ENCODE measurements around the gene ZNF598.
A peak's percentile ranks its signal among the peaks of the same experiment; 100 is the strongest.
"Not testable (repeated sequence)": the region's sequence is repeated elsewhere in the genome, so short reads cannot be mapped to it uniquely, and the experiment has no call there.

Gene ZNF598

DNA sequence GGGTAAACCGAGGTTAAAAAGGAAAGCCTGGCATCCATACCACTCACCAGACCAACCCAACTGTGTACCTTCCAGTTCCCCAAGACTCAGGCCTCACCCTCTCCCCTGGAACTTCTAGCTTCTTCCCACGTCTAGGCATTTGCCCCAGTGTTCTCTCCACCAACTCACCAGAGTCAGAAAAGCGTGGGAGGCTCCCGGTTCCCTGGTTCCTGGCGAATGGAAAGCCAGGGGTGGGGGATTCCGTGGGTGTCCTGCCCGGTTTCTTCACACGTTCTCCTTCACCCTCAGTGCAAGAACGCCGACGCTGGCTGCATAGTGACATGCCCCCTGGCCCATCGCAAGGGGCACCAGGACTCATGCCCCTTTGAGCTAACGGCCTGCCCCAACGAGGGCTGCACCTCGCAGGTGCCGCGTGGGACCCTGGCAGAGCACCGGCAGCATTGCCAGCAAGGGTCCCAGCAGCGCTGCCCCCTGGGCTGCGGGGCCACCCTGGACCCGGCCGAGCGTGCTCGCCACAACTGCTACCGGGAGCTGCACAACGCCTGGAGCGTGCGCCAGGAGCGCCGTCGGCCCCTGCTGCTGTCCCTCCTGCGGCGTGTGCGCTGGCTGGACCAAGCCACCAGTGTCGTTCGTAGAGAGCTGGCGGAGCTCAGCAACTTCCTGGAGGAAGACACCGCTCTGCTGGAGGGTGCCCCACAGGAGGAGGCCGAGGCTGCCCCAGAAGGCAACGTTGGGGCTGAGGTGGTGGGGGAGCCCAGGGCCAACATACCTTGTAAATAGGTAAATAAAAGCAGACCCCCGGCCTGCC lies 41.3 kb downstream of the ZNF598 start:
- no peak for TF ChIP-seq CTCF (IDR thresholded peaks at IDR 0.05; ENCODE audit: low read depth, low read length, missing control alignments)

DNA sequence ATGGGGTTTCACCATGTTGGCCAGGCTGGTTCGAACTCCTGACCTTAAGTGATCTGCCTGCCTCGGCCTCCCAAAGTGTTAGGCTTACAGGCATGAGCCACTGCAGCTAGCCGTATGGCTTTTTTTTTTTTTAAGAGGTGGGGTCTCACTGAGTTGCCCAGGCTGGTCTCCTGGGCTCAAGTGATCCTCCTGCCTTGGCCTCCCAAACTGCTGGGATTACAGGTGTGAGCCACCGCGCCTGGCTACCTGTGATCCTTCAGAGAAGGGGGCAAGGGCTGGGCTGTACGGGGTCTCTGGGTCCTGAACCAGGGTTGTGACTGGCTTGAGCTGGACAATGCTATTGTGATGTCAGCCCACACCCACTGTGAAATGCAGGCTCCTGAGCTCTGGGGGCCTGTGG lies 43.2 kb downstream of the ZNF598 start, which contains the start of gene RNF151:
Gene RNF151, plus strand, starts transcription at position 397 of the 400 bp plus-strand sequence. CDS start 26 bp downstream, outside the sequence.
- peak within 1 kb of the TSS; percentile 98 for H3K4me3 ChIP-seq (ENCODE audit: low read depth, low read length)
- in situ Hi-C loops (cut with HindIII; ENCODE audit: low sequenced_read_pairs), result no loop called here
- TF ChIP-seq CTCF (IDR thresholded peaks at IDR 0.05; ENCODE audit: low read depth, low read length, missing control alignments), result no peak
- DNase-seq (ENCODE audit: low read depth), result no peak

More for the DNA sequence above, 41.3 kb downstream of the ZNF598 start:
- no peak overlapping the region for H3K4me3 ChIP-seq (ENCODE audit: low read depth, low read length)
- no peak for DNase-seq (ENCODE audit: low read depth)
- in situ Hi-C loops (cut with HindIII; ENCODE audit: low sequenced_read_pairs), result no loop called here

GRCh38 chr16:1965396-1966001 lies 44.1 kb downstream of the ZNF598 start:
- no peak for TF ChIP-seq CTCF (IDR thresholded peaks at IDR 0.05; ENCODE audit: low read depth, low read length, missing control alignments)
- no peak for DNase-seq (ENCODE audit: low read depth)
- in situ Hi-C loops (cut with HindIII; ENCODE audit: low sequenced_read_pairs), result no loop called here
- peak overlapping the region; percentile 98 for H3K4me3 ChIP-seq (ENCODE audit: low read depth, low read length)

DNA sequence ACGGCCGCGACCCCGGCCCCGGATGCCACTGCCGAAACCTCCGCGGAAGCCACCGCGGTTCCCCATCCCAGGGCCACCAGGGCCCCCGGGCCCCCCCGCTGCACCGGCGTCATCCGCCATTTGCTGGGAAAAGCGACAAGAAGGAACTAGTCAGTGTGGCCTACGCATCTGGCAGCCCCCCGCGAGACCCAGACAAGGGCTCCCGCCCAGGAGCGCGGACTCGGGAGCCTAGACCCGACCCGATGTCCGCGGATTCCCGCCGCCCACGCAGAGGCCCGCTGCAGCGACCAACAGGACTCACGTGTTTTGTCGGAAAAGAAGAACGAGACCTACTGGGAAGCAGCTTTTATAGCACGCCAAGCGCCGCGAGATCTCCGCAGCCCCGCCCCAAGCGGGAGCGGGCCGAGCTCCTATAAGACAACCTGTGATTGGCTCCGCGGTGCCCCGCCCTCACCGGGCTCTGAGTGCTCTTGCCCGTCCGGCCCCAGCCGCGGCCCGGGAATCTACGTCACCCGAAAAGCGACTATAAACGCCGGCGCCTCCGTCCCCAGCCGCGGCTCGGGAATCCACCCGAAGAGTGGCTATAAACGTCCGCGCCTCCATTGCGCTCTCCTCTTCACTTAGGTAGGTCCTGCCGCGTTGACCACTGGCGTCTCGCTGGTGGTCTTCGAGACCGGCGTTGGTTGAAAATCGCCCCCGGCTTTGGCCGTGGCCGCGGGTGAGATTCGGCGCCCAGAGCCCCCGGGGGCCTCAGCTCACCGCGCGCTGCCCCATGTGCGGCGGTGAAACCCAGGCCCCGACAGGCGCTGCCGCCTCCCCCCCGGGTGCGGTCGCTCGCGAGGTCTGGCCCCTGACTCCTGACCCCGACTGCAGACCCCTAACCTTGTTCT lies 44.9 kb downstream of the ZNF598 start, which contains the start of gene RPS2:
Gene RPS2, minus strand, starts transcription at position 321 of the 890 bp plus-strand sequence. Its CDS starts 201 bp downstream, at position 120.
- in situ Hi-C loops (cut with HindIII; ENCODE audit: low sequenced_read_pairs), result no loop called here
- TF ChIP-seq CTCF (IDR thresholded peaks at IDR 0.05; ENCODE audit: low read depth, low read length, missing control alignments), result no peak
- H3K4me3 ChIP-seq (ENCODE audit: low read depth, low read length), result peak within 1 kb of the TSS; percentile 98
- peak; percentile 97 for DNase-seq (ENCODE audit: low read depth)

GRCh38 chr16:1963806-1964505 lies 45.7 kb downstream of the ZNF598 start:
- H3K4me3 ChIP-seq (ENCODE audit: low read depth, low read length), result peak overlapping the region; percentile 98
- TF ChIP-seq CTCF (IDR thresholded peaks at IDR 0.05; ENCODE audit: low read depth, low read length, missing control alignments), result no peak
- in situ Hi-C loops (cut with HindIII; ENCODE audit: low sequenced_read_pairs), result no loop called here
- DNase-seq (ENCODE audit: low read depth), result no peak

DNA sequence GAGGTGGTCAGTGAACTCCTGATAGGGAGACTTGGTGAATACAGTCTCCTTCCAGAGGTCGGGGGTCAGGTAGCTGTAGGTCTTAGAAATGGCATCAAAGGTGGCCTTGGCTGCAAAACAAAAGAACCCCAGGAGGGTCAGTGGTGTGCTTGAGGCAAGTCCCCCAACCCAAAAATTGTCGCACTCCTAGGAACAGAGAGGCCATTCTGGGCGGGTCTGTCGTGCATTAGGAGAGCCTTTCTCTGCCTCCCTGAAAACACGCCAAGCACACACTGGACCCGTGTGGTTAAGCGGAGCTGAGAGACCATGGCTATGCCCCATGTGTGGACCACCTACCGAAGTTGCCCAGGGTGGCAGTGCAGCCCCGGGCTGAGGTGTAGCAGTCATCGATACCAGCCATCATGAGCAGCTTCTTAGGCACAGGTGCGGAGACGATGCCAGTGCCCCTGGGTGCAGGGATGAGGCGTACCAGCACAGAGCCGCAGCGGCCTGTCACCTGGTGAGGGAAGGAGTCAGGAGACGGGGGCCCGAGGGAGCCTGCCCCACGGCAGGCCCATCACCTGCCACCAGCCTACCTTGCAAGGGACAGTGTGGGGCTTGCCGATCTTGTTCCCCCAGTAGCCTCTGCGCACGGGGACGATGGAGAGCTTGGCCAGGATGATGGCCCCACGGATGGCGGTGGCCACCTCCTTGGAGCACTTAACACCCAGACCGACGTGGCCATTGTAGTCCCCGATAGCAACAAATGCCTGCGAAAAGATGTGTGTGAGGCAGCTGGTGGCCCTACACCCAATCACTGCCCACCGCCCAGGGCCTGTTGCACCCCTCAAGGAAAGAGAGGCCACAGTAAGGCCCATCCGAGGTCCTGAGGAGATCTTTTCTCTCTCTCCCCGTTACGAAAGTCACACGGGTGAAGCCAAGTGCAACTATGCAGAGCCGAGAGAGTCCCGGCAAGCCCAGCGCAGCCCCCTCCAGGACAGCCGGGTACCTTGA lies 47.2 kb downstream of the ZNF598 start:
- DNase-seq (ENCODE audit: low read depth), result not testable (repeated sequence)

More for the DNA sequence above, 47.2 kb downstream of the ZNF598 start:
- in situ Hi-C loops (cut with HindIII; ENCODE audit: low sequenced_read_pairs), result not testable (repeated sequence)
- peak overlapping the region; percentile 98 for H3K4me3 ChIP-seq (ENCODE audit: low read depth, low read length)

Measured in astrocyte of the cerebellum (primary cell).